IPS DF 6.9 (cell line): ENCODE data around the gene GIPC2.

Experiments used
- DNase-seq: peaks from one replicate; pipeline ENCODE4 v3.0.0-alpha.2; 2013; ENCODE audit warnings: low read depth, low spot score
- H3K27ac ChIP-seq: one replicate; pipeline ENCODE4 v1.5.1; 2013; ENCODE audit warnings: low read length, control low read depth
- H3K27me3 ChIP-seq: 2 replicates; pipeline ENCODE4 v1.6.1; 2013; ENCODE audit warnings: mild to moderate bottlenecking, low read length; ENCODE audit not compliant: control insufficient read depth, insufficient read depth
- H3K36me3 ChIP-seq: 2 replicates; pipeline ENCODE4 v1.6.1; 2013; ENCODE audit warnings: low read length; ENCODE audit not compliant: control insufficient read depth, insufficient read depth
- H3K4me1 ChIP-seq: 2 replicates; pipeline ENCODE4 v1.6.1; 2013; ENCODE audit warnings: low read length; ENCODE audit not compliant: control insufficient read depth, insufficient read depth
- H3K4me3 ChIP-seq: 2 replicates; pipeline ENCODE4 v1.5.1; 2013; ENCODE audit warnings: mild to moderate bottlenecking, low read length
- H3K9me3 ChIP-seq: 2 replicates; pipeline ENCODE4 v1.6.1; 2013; ENCODE audit warnings: low read length, inconsistent platforms; ENCODE audit not compliant: control insufficient read depth, insufficient read depth
- WGBS: extraction: QIAGEN DNeasy Blood & Tissue Kit; methylation state at CpG from one replicate; pipeline ENCODE4 v1.1.7; 2013; ENCODE audit warnings: mixed read lengths, missing lambda C conversion rate; ENCODE audit not compliant: insufficient read length, insufficient coverage; 5-methylcytosine and 5-hydroxymethylcytosine counted together

Gene GIPC2

DNA sequence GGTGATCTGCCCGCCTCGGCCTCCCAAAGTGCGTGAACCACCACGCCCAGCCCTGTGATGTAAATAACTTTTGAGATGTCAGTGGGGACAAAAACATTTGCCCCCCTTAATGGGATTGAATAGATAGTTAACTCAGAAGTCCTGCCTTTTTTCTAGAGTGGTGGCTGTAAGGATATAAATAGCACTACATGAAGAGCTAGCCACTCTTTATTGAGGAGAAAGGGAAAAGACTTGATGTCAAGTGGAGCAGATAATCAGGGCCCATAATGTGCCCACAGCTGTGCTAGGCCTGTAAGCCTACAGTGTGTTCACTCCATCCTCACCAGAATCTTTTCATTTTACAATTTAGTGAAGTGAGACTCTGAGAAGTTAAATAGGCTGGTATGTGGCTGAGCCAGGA is 3.6 kb downstream of the GIPC2 start:
- no peak for DNase-seq
- H3K27ac ChIP-seq = no peak overlapping the region
- no CpG with 5 or more reads among the region's 4 CpGs for WGBS
- no peaks in the 10 kb centered on the region for H3K9me3 ChIP-seq
- peaks cover 1% of the 10 kb centered on the region for H3K4me1 ChIP-seq
- no peak overlapping the region for H3K4me3 ChIP-seq
- peaks cover 5% of the 10 kb centered on the region; the same call in 1 of the 2 replicates for H3K27me3 ChIP-seq
- H3K36me3 ChIP-seq = no peaks in the 10 kb centered on the region

- Histone ChIP-seq H3K27me3 (peaks cover 5% of the 10 kb centered on the region; the same call in 1 of the 2 replicates), H3K36me3 (no peaks in the 10 kb centered on the region), H3K9me3 (no peaks in the 10 kb centered on the region), H3K4me3 (no peak overlapping the region), H3K27ac (no peak overlapping the region), H3K4me1 (peaks cover 1% of the 10 kb centered on the region; the same call in 1 of the 2 replicates)
- DNase-seq = no peak
- no CpG with 5 or more reads among the region's 2 CpGs for WGBS
Observed at GRCh38 chr1:78051005-78051404, 5.2 kb downstream of the GIPC2 start.

GRCh38 chr1:78052685-78053405 is 7.1 kb downstream of the GIPC2 start:
- Histone ChIP-seq H3K9me3 (no peaks in the 10 kb centered on the region), H3K27ac (no peak overlapping the region), H3K4me1 (peaks cover 1% of the 10 kb centered on the region; the same call in 1 of the 2 replicates), H3K36me3 (no peaks in the 10 kb centered on the region), H3K4me3 (no peak overlapping the region), H3K27me3 (no peaks in the 10 kb centered on the region)
- no CpG with 5 or more reads among the region's 2 CpGs for WGBS
- no peak for DNase-seq

DNA sequence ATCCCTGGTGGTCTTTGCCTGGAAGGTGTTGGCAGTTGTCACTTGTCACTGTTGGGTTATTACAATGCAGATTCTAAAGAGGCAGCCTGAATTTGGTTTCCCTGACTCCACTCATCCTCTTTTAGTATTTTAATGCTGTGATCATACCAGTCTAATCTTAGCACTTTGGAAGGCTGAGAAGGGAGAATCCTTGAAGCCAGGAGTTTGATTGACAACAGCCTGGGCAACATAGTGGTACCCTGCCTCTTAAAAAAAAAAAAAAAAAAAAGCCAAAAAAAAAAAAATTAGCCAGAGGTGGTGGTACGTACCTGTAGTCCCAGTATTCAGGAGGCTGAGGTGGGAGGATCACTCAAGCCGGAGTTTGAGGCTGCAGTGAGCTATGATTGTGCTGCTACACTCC is 7.7 kb downstream of the GIPC2 start:
- no CpG with 5 or more reads among the region's 2 CpGs for WGBS
- H3K27ac ChIP-seq = no peak overlapping the region

DNA sequence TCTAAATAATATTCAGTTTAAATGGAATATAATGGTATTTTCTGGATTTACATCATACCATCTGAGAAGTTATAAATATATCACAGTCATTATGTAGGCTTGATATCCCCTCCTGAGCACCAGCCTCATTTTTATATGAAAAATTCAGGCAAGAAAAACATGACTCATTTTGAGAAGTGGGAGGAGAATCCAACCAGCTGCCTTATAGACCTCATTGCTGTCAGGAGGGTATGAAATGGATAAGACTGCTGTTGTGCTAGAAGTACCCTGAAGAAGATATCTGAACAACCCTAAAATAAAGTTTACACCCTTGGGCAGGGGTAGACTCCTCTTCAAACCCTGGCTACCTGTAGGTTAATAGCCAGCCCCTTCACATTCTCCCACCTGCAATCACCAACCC is 8.8 kb downstream of the GIPC2 start:
- Histone ChIP-seq H3K36me3 (no peaks in the 10 kb centered on the region), H3K4me3 (no peak overlapping the region), H3K27me3 (no peaks in the 10 kb centered on the region), H3K9me3 (no peaks in the 10 kb centered on the region), H3K27ac (no peak overlapping the region), H3K4me1 (peaks cover 1% of the 10 kb centered on the region; the same call in 1 of the 2 replicates)
- DNase-seq = no peak

More for the DNA sequence above, 7.7 kb downstream of the GIPC2 start:
- peaks cover 1% of the 10 kb centered on the region; the same call in 1 of the 2 replicates for H3K4me1 ChIP-seq
- no peaks in the 10 kb centered on the region for H3K36me3 ChIP-seq
- H3K9me3 ChIP-seq = no peaks in the 10 kb centered on the region
- H3K27me3 ChIP-seq = no peaks in the 10 kb centered on the region
- no peak overlapping the region for H3K4me3 ChIP-seq
- no peak for DNase-seq

DNA sequence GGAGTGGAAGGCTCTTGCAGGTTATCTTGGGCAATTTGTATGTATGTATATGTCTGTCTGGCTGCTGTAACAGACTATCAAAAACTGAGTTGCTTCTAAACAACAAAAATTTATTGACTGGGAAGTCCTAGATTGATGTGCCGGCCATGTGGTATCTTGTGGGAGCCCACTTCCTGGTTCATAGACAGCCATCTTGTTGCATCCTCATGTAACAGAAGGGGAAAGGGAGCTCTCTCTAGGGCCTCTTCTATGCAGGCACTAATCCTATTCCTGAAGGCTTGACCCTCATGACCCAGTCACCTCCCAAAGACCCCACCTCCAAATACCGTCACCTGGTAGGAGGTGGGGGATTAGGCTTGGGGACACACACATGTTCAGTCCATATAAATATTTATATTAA is 9.2 kb downstream of the GIPC2 start:
- no peak overlapping the region for H3K27ac ChIP-seq
- no peak overlapping the region for H3K4me3 ChIP-seq
- no peaks in the 10 kb centered on the region for H3K27me3 ChIP-seq
- no peaks in the 10 kb centered on the region for H3K36me3 ChIP-seq
- WGBS = no CpG with 5 or more reads among the region's 2 CpGs
- peaks cover 1% of the 10 kb centered on the region; the same call in 1 of the 2 replicates for H3K4me1 ChIP-seq
- no peak for DNase-seq
- no peaks in the 10 kb centered on the region for H3K9me3 ChIP-seq

DNA sequence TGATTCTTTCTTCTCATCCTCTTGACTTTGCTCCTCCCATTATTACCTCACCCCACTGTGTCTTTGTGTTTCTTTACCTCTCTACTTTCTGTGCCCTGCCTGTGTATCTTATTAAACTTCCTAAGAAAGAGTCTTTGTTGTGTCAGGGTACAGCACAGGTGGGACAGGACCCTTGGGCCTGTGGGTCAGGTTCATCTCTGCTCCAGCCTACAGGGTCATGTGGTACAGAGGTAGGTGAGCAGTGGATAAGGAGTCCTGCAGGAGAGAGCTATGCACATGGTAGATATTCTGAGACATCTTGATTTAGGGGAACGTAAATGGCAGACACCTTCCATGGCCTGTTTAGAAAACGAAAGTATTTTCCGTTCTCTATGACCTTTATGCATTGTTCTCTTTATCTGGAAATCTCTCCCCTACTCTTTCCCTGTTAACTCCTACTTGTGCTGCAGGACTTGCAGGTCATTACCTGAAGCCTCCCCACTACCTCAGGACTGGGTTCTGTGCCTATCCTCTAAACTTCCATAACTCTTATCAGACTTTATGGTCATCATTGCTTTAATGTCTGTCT is 9.9 kb downstream of the GIPC2 start:
- H3K27ac ChIP-seq = no peak overlapping the region
- H3K4me3 ChIP-seq = no peak overlapping the region
- H3K36me3 ChIP-seq = no peaks in the 10 kb centered on the region
- no peaks in the 10 kb centered on the region for H3K9me3 ChIP-seq
- peaks cover 1% of the 10 kb centered on the region; the same call in 1 of the 2 replicates for H3K4me1 ChIP-seq
- WGBS = no CpG with 5 or more reads among the region's 3 CpGs
- no peak for DNase-seq
- no peaks in the 10 kb centered on the region for H3K27me3 ChIP-seq

DNA sequence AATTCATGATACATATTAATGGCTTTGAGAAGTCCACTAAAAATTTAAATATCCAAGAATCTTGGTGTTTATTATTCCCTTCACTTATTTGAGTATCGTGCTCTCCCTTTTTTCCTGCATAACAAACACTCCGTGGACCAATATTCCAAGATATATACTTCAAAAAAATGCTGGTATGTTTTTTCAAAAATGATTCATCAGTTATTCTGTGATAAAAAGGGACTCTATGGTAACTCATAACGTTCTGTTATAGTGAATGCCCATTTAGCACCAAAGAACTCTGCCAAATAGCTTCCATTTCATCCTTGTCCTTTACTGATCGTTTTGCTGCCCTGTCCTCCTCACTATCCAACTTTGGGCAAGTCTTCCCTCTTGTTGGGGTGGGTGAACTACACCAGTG is 12.9 kb downstream of the GIPC2 start:
- Histone ChIP-seq H3K36me3 (no peaks in the 10 kb centered on the region), H3K4me1 (no peaks in the 10 kb centered on the region), H3K27ac (no peak overlapping the region), H3K27me3 (no peaks in the 10 kb centered on the region), H3K9me3 (no peaks in the 10 kb centered on the region), H3K4me3 (no peak overlapping the region)
- no peak for DNase-seq
- no CpG with 5 or more reads among the region's 4 CpGs for WGBS

DNA sequence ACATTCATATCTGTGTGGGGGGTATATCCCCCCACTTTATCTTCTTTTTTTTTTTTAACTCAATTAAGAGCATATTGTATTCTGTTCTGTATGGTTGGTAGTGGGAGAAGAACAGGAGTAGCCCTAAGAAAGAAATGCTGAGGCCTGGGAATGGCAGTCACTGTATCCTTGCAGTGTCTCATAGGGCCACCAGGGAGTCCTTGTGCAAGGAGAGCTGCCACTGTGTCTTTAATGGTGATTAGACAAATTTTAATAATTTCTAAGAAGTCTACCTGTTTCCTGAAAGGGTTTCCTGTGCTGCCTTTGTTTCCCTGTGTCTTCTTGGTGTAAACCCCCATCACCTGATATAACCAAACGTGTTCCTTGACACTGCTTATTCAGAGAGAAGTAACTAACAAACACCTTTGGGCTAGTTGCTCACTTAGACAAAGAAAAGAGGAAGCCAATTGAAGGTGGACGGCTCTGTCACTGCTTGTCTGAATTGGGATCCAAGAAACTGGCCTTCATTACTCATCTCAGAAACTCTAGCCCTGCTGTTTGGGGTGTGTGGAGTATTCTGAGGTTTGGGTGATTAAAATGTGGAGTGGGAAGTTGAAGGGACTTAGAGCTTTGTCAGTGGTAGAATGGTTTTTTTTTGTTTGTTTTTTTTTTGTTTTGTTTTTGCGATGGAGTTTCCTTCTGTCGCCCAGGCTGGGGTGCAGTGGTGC is 15.2 kb downstream of the GIPC2 start:
- WGBS = no CpG with 5 or more reads among the region's 4 CpGs

DNA sequence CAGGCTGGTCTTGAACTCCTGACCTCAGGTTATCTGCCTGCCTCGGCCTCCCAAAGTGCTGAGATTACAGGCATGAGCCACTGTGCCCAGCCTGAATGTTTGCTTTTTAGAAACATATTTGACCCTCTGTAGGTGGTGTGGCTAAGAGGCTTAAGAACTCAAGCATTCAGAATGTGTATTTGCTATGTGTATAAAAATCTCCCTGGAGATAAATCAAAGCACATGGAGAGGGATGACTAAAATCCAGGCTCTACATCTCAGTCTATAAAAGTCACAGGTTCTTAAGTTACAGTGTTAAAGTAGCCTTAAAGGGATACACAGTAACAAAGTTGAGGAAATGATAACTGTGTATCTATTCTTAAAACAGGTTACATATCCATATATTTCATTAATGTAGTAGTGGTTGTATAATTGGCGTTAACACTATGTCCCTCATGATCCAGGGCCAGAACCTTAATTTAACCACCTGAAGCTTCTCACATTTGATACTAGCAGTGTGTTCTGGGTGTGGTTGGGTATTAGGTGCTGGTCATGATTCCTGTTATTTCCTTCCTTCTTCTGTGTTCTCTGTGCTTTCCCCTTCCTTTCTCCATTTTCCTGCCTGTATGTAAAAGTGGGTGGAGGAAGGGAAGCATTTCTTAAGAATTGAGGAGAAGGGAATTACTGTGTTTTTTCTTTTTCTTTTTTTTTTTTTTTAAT is 16.2 kb downstream of the GIPC2 start:
- no peaks in the 10 kb centered on the region for H3K36me3 ChIP-seq
- no peak overlapping the region for H3K27ac ChIP-seq
- no peaks in the 10 kb centered on the region for H3K4me1 ChIP-seq
- no peaks in the 10 kb centered on the region for H3K27me3 ChIP-seq
- no CpG with 5 or more reads among the region's 2 CpGs for WGBS
- no peaks in the 10 kb centered on the region for H3K9me3 ChIP-seq
- no peak for DNase-seq
- no peak overlapping the region for H3K4me3 ChIP-seq

More for the DNA sequence above, 15.2 kb downstream of the GIPC2 start:
- Histone ChIP-seq H3K9me3 (no peaks in the 10 kb centered on the region), H3K36me3 (no peaks in the 10 kb centered on the region), H3K27ac (no peak overlapping the region), H3K4me1 (no peaks in the 10 kb centered on the region), H3K27me3 (no peaks in the 10 kb centered on the region), H3K4me3 (no peak overlapping the region)
- DNase-seq = no peak
